ENCODE results near the gene EPHA1.

The EPHA1 gene

DNA sequence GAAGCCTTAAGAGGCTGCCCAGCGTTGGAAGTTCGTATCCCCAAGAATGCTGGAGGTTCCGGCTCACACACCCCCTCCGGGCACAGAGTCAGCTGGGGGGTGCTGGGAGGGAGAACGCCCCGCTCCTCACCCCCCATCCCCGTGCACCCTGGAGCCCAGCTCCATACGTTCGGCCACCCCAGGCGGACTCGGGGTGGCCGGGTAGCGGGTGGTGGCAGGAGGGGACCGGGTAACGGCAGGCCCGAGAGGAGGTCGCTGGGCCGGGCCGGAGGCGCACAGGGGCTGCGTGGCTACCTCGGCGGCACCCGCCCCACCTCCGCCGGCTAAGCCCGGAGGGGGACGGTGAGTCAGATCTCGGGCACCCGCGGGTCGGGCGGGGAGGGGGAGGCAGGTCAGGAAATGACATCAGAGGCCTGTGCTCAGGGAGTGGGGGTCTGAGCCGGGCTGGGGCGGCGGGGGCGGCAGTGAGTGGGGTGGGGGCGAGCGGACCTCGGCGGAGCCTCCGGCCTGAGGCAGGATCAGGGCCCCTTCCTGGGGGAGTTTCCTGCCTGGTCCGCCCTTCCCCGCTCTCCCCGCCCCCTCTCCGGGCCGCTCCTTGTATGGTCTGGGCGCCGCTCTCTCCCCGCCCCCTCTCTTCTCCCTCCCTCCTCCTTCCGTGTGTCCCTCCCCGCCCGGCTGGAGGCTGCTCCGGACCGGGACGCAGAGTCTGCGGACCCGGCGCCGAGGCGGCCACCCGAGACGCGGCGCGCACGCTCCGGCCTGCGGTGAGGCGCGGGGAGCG, 27.8 kb downstream of the EPHA1 start, which contains the start of gene ZYX (continued):
- TF ChIP-seq, protein P1, sequence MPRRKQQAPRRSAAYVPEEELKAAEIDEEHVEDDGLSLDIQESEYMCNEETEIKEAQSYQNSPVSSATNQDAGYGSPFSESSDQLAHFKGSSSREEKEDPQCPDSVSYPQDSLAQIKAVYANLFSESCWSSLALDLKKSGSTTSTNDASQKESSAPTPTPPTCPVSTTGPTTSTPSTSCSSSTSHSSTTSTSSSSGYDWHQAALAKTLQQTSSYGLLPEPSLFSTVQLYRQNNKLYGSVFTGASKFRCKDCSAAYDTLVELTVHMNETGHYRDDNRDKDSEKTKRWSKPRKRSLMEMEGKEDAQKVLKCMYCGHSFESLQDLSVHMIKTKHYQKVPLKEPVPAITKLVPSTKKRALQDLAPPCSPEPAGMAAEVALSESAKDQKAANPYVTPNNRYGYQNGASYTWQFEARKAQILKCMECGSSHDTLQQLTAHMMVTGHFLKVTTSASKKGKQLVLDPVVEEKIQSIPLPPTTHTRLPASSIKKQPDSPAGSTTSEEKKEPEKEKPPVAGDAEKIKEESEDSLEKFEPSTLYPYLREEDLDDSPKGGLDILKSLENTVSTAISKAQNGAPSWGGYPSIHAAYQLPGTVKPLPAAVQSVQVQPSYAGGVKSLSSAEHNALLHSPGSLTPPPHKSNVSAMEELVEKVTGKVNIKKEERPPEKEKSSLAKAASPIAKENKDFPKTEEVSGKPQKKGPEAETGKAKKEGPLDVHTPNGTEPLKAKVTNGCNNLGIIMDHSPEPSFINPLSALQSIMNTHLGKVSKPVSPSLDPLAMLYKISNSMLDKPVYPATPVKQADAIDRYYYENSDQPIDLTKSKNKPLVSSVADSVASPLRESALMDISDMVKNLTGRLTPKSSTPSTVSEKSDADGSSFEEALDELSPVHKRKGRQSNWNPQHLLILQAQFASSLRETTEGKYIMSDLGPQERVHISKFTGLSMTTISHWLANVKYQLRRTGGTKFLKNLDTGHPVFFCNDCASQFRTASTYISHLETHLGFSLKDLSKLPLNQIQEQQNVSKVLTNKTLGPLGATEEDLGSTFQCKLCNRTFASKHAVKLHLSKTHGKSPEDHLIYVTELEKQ (tag by site-specific recombination; IDR thresholded peaks at IDR 0.05; ENCODE audit: borderline replicate concordance): peak; percentile 28; the same call in 1 of the 2 replicates
- TF ChIP-seq ZNF596 (tag by site-specific recombination; IDR thresholded peaks at IDR 0.05) (no peak), EGR2 (tag by site-specific recombination; IDR thresholded peaks at IDR 0.05; ENCODE audit: low read depth) (peak; percentile 79; the same call in 1 of the 2 replicates), OSR2 (tag by site-specific recombination; IDR thresholded peaks at IDR 0.05) (peak; percentile 79), ZBTB21 (tag by site-specific recombination; IDR thresholded peaks at IDR 0.05) (peak; percentile 47; the same call in 1 of the 2 replicates), KLF10 (tag by site-specific recombination; IDR thresholded peaks at IDR 0.05) (peak; percentile 76), ZEB2 (tag by site-specific recombination; IDR thresholded peaks at IDR 0.05) (peak; percentile 89), ZNF585B (tag by site-specific recombination; IDR thresholded peaks at IDR 0.05) (no peak), HOXD13 (CRISPR knock-in tag; IDR thresholded peaks at IDR 0.05; ENCODE audit: borderline replicate concordance) (no peak), KLF7 (tag by site-specific recombination; IDR thresholded peaks at IDR 0.05; ENCODE audit: borderline replicate concordance) (no peak; the same call in none of the 2 replicates), ZNF16 (tag by site-specific recombination; IDR thresholded peaks at IDR 0.05; ENCODE audit: low read depth) (no peak), ZNF558 (tag by site-specific recombination; IDR thresholded peaks at IDR 0.05) (no peak), ZNF132 (tag by site-specific recombination; IDR thresholded peaks at IDR 0.05; ENCODE audit: borderline replicate concordance) (no peak), ZBTB20 (tag by site-specific recombination; IDR thresholded peaks at IDR 0.05) (peak; percentile 71; the same call in 1 of the 2 replicates), KLF9 (tag by site-specific recombination; IDR thresholded peaks at IDR 0.05; ENCODE audit: low read depth) (peak; percentile 54), ZNF335 (tag by site-specific recombination; conservative IDR thresholded peaks at IDR 0.05) (peak; percentile 78), ZNF747 (tag by site-specific recombination; IDR thresholded peaks at IDR 0.05) (no peak), OVOL3 (tag by site-specific recombination; IDR thresholded peaks at IDR 0.05) (peak; percentile 25; the same call in 1 of the 2 replicates), HOXA7 (CRISPR knock-in tag; IDR thresholded peaks at IDR 0.05; ENCODE audit: borderline replicate concordance) (no peak), ZNF837 (tag by site-specific recombination; IDR thresholded peaks at IDR 0.05) (no peak), SP3 (tag by site-specific recombination; IDR thresholded peaks at IDR 0.05) (peak; percentile 81), SETDB1 (IDR thresholded peaks at IDR 0.05; ENCODE audit: insufficient read length, low read length) (no peak), ZNF155 (tag by site-specific recombination; IDR thresholded peaks at IDR 0.05) (no peak), ZNF391 (tag by site-specific recombination; IDR thresholded peaks at IDR 0.05; ENCODE audit: borderline replicate concordance, low read depth) (no peak; the same call in 1 of the 2 replicates), ZNF561 (tag by site-specific recombination; IDR thresholded peaks at IDR 0.05; ENCODE audit: borderline replicate concordance) (0 out of 2 replicates have a peak, but pooled peaks have one; percentile 57), GLIS2 (tag by site-specific recombination; IDR thresholded peaks at IDR 0.05) (peak; percentile 99), ZSCAN23 (tag by site-specific recombination; IDR thresholded peaks at IDR 0.05) (no peak)
- TF ChIP-seq, protein P2, sequence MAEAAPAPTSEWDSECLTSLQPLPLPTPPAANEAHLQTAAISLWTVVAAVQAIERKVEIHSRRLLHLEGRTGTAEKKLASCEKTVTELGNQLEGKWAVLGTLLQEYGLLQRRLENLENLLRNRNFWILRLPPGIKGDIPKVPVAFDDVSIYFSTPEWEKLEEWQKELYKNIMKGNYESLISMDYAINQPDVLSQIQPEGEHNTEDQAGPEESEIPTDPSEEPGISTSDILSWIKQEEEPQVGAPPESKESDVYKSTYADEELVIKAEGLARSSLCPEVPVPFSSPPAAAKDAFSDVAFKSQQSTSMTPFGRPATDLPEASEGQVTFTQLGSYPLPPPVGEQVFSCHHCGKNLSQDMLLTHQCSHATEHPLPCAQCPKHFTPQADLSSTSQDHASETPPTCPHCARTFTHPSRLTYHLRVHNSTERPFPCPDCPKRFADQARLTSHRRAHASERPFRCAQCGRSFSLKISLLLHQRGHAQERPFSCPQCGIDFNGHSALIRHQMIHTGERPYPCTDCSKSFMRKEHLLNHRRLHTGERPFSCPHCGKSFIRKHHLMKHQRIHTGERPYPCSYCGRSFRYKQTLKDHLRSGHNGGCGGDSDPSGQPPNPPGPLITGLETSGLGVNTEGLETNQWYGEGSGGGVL (tag by site-specific recombination; IDR thresholded peaks at IDR 0.05): peak; percentile 98
- TF ChIP-seq, protein P3, sequence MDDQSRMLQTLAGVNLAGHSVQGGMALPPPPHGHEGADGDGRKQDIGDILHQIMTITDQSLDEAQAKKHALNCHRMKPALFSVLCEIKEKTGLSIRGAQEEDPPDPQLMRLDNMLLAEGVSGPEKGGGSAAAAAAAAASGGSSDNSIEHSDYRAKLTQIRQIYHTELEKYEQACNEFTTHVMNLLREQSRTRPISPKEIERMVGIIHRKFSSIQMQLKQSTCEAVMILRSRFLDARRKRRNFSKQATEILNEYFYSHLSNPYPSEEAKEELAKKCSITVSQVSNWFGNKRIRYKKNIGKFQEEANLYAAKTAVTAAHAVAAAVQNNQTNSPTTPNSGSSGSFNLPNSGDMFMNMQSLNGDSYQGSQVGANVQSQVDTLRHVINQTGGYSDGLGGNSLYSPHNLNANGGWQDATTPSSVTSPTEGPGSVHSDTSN (CRISPR knock-in tag; IDR thresholded peaks at IDR 0.05): 0 out of 2 replicates have a peak, but pooled peaks have one; percentile 27

All from HEK293 (cell line).